GM18519 (cell line): ENCODE measurements around the gene GPR101.
A peak's percentile ranks its signal among the peaks of the same experiment; 100 is the strongest.

Experiments
- ATAC-seq: cut with Tn5 transposase; IDR thresholded peaks from one replicate; pipeline ENCODE4 v1.9.1; 2021; ENCODE audit warnings: mild to moderate bottlenecking, moderate library complexity; ENCODE audit not compliant: unreplicated experiment, low FRiP score

The GPR101 gene, protein sequence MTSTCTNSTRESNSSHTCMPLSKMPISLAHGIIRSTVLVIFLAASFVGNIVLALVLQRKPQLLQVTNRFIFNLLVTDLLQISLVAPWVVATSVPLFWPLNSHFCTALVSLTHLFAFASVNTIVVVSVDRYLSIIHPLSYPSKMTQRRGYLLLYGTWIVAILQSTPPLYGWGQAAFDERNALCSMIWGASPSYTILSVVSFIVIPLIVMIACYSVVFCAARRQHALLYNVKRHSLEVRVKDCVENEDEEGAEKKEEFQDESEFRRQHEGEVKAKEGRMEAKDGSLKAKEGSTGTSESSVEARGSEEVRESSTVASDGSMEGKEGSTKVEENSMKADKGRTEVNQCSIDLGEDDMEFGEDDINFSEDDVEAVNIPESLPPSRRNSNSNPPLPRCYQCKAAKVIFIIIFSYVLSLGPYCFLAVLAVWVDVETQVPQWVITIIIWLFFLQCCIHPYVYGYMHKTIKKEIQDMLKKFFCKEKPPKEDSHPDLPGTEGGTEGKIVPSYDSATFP

GRCh38 chrX:137033774-137034507 is at the start of gene GPR101:
Gene GPR101, minus strand, starts transcription at chrX:137033995. Its CDS starts 2,321 bp downstream, at chrX:137031674.
- ATAC-seq, result no peak

- no peak for ATAC-seq
Measured at GRCh38 chrX:137081239-137081638, 47.4 kb upstream of the GPR101 start.

DNA sequence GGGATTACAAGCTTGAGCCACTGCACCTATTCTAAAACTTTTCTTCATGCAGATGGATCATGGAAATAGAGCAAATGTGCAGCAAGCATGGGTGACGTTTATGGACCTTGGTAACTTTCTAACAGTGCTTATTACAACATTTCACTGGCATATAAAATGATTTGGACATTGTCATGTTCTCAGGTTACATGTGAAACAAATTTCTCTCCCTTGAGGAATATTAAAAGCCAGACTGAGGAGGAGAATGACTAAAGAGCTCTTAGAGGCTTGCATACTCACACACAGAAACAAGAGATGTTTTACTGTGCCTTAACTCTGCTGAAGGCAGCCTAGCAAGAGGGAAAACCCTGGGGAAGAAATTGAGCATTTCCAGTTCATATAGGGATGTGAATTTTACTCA is 38.6 kb upstream of the GPR101 start:
- ATAC-seq, result no peak

DNA sequence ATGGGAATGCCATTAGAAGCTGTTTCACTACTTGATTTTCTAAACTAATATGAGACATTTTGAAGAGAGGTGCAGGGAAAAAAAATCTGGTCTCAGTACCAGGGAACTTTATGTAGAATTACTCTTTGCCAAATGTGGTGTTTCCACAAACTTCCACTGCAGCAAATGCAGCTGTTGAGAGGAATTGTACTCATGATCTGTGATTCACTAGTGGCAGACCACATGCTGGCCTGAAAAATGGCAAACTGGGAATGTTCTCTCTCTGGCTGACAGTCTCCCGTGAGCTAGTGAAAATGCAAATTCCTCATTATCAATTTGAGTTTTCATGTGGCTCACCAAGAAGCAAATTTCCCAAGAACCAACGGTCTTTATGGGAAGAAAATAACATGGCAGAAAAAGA is 37.8 kb upstream of the GPR101 start:
- no peak for ATAC-seq

GRCh38 chrX:137067147-137067546 is 33.4 kb upstream of the GPR101 start:
- no peak for ATAC-seq

GRCh38 chrX:137062915-137063617 is 29.3 kb upstream of the GPR101 start:
- no peak for ATAC-seq

- no peak for ATAC-seq
Measured at GRCh38 chrX:137058339-137059127, 24.7 kb upstream of the GPR101 start.

DNA sequence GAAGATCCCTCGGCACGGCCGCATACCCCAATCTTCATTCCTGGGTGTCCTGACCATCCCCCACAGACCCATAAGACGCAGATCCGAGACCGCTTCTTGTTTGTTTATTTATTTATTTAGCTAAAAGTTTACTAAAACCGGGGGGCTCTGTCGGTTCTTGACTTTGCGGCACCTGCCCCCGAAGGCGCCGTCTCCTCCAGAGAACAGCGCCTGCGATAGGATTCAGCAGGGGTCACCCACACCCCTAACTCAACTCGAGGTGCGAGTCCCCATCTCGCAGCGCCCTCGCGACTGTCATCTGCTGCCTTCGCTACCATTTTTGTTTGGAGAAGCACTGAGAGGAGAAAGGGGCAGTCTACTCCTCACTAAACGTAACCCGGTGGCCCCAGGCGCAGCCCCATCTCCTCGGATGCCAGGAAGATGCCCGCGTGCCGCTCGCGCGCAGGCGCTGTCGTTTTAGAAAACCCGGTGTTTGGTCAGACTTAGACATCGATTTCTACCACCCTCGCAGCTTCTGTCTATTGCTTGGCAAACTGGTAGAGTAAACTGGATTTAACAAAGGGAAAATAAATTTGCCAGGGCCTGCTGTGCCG is 18.9 kb upstream of the GPR101 start:
- ATAC-seq, result no peak

DNA sequence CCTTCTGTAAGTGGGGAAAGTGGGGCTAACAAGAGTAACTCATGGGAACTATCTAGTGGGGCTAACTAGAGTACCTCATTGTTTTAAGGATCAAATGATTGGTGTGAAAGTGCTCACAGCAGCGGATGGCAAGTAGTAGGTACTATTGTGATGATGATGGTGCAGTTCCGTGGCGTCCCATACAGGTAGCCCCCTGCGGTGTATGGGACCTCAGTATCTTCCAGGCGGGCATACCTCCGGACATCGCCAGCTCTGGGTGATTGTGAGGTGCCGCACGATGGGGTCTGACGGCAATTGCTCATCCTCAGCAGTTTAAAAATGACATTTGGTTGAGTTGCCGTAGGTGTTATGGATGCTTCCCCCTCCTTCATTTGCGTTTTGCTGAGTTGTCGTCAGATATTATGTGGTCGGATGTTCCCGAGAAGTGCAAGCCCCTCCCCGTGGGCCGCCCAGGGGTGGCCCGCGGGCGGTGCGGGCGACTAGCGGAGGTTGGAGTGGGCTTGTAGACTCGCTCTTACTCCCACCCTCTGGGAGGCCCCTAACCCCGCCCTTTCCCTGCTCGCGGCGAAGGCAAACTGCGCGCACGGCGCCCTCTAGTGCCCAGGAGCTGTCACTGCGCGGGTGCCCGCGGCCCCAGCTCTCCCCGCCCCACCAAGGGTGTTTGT is 18.3 kb upstream of the GPR101 start:
- ATAC-seq, result peak; percentile 98

GRCh38 chrX:137044893-137045292 is 11.1 kb upstream of the GPR101 start:
- ATAC-seq, result no peak

DNA sequence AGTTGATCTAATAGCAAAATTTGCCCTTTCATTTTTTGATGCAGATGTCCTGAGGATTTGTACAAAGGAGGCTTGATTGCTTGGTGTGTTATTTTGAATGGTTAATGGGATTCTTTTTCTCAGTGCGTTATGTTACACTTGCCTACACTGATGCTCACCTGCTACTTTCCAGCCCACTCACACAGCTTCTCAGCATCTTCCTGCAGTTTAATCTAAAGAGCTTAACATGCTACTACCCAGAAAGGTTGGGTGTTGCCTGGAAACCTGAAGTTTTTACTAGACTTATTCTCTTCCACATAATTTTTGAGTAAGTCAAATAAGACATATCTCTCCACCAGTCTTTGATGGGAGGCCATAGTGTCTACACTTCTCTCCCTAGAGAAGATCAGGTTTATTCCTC is 9.9 kb upstream of the GPR101 start:
- no peak for ATAC-seq

GRCh38 chrX:137041329-137041728 is 7.5 kb upstream of the GPR101 start:
- no peak for ATAC-seq

- ATAC-seq, result no peak
Measured at GRCh38 chrX:137040113-137040794, 6.5 kb upstream of the GPR101 start.

DNA sequence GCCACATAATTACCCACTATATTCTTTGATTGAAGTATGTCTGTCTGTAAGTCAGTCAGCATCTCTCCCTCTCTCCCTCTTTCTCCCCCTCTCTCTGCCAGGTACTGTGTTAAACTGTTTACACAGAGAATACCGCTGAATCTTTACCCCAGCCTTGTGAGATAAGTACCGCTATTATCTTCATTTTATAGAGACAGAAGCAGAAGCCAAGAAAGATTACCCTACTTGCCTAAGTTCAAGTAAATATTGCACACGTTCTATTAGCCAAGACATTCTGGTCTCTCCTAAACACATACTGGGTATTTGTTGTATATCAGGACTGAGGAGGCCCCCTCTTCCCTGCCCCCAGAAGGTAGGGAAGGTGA is 695 bp upstream of the GPR101 start:
- no peak for ATAC-seq

GRCh38 chrX:137032841-137033773 is 688 bp downstream of the GPR101 start:
- ATAC-seq, result no peak

DNA sequence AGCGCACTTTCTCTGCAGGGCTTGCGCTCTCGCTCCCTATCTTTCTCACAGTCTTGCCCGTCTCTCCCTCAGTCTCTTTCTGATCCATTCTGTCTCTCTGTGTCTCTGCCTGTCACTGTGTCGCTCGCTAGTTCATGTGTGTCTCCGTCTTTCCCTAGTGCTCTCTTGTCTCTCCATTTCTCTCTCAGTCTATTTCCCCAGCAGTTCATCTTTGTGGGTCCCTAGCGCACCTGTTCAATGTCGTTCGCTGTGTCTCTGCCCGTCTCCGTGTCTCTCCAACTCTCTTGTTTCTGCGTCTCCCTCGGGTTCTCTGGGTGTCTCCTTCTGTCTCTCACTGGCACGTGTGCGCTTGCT is 1.5 kb downstream of the GPR101 start:
- no peak for ATAC-seq

GRCh38 chrX:137031517-137032340 is 2.1 kb downstream of the GPR101 start:
- peak; percentile 86 for ATAC-seq
